Body of pancreas (tissue), 4 donors: ENCODE data around the gene LEMD3.

Experiments
- POLR2A ChIP-seq, 3 donors: fragments of 450-650 bp; IDR thresholded peaks; one replicate each; pipeline ENCODE4 v1.6.1; 2016; ENCODE audit warnings: antibody characterized with exemption in 3 of 3, mild to moderate bottlenecking in 2 of 3
- TF ChIP-seq, protein P1 (sequence below), 7 experiments: fragments of 450-650 bp in 4 of 7; fragments of 200-600 bp in 3 of 7; sonication (generic) in 3 of 7; IDR thresholded peaks; one replicate each; pipeline ENCODE4 v1.5.1; 2016 to 2019; ENCODE audit warnings: antibody characterized with exemption in 7 of 7

- TF ChIP-seq, protein P1, sequence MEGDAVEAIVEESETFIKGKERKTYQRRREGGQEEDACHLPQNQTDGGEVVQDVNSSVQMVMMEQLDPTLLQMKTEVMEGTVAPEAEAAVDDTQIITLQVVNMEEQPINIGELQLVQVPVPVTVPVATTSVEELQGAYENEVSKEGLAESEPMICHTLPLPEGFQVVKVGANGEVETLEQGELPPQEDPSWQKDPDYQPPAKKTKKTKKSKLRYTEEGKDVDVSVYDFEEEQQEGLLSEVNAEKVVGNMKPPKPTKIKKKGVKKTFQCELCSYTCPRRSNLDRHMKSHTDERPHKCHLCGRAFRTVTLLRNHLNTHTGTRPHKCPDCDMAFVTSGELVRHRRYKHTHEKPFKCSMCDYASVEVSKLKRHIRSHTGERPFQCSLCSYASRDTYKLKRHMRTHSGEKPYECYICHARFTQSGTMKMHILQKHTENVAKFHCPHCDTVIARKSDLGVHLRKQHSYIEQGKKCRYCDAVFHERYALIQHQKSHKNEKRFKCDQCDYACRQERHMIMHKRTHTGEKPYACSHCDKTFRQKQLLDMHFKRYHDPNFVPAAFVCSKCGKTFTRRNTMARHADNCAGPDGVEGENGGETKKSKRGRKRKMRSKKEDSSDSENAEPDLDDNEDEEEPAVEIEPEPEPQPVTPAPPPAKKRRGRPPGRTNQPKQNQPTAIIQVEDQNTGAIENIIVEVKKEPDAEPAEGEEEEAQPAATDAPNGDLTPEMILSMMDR (IDR thresholded peaks at IDR 0.05): no peak
- TF ChIP-seq POLR2A (IDR thresholded peaks at IDR 0.05): no peak
Measured at GRCh38 chr12:65209655-65210043, 40.3 kb downstream of the LEMD3 start.
